ENCODE measurements around the gene EYA2.

- TF ChIP-seq POLR2AphosphoS5 (IDR thresholded peaks at IDR 0.05) (no peak), CTCF (IDR thresholded peaks at IDR 0.05) (no peak), POLR2A (IDR thresholded peaks at IDR 0.05) (no peak), EP300 (IDR thresholded peaks at IDR 0.05) (no peak)
Measured at GRCh38 chr20:47202733-47203667, 308.4 kb downstream of the EYA2 start.

Measured in sigmoid colon (tissue), 4 donors.